HL-60 (cell line): Measurements from ENCODE around the gene PGM5.

Source experiments
- CTCF ChIP-seq: IDR thresholded peaks from one replicate; pipeline ENCODE4 v1.5.1; 2011; ENCODE audit warnings: low read length, control low read depth, inconsistent platforms; ENCODE audit not compliant: insufficient read depth
- GABPA ChIP-seq: IDR thresholded peaks from 2 replicates; pipeline ENCODE4 v1.6.1; 2012; ENCODE audit warnings: low read depth
- POLR2AphosphoS5 ChIP-seq: IDR thresholded peaks from 2 replicates; pipeline ENCODE4 v1.6.1; 2012; ENCODE audit warnings: low read depth
- SPI1 ChIP-seq: IDR thresholded peaks from 2 replicates; pipeline ENCODE4 v1.6.1; 2012; ENCODE audit warnings: low read depth, mild to moderate bottlenecking, borderline replicate concordance
- TF ChIP-seq, protein P1 (sequence below): IDR thresholded peaks from 2 replicates; pipeline ENCODE4 v1.6.1; 2012; ENCODE audit warnings: low read depth; ENCODE audit not compliant: insufficient replicate concordance

DNA sequence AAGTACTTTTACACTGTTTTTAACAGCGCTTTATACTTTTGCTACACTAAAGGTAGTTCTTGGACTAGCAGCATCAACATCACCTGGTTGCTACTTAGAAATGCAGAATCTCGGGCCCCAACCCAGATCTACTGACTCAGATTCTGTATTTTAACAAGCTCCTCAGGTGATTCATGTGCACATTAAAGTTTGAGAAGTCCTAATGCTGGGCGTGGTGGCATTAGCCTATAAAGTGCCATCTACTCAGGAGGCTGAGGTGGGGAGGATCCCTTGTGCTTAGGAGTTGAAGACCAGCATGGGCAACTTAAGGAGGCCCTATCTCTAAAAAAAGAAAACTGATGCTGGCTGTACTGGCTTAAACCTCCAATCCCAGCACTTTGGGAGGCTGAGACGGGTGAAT lies 157.6 kb downstream of the PGM5 start:
- TF ChIP-seq CTCF, result no peak
- TF ChIP-seq SPI1, result no peak
- TF ChIP-seq, protein P1, sequence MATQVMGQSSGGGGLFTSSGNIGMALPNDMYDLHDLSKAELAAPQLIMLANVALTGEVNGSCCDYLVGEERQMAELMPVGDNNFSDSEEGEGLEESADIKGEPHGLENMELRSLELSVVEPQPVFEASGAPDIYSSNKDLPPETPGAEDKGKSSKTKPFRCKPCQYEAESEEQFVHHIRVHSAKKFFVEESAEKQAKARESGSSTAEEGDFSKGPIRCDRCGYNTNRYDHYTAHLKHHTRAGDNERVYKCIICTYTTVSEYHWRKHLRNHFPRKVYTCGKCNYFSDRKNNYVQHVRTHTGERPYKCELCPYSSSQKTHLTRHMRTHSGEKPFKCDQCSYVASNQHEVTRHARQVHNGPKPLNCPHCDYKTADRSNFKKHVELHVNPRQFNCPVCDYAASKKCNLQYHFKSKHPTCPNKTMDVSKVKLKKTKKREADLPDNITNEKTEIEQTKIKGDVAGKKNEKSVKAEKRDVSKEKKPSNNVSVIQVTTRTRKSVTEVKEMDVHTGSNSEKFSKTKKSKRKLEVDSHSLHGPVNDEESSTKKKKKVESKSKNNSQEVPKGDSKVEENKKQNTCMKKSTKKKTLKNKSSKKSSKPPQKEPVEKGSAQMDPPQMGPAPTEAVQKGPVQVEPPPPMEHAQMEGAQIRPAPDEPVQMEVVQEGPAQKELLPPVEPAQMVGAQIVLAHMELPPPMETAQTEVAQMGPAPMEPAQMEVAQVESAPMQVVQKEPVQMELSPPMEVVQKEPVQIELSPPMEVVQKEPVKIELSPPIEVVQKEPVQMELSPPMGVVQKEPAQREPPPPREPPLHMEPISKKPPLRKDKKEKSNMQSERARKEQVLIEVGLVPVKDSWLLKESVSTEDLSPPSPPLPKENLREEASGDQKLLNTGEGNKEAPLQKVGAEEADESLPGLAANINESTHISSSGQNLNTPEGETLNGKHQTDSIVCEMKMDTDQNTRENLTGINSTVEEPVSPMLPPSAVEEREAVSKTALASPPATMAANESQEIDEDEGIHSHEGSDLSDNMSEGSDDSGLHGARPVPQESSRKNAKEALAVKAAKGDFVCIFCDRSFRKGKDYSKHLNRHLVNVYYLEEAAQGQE, result no peak
- no peak for TF ChIP-seq GABPA
- TF ChIP-seq POLR2AphosphoS5, result no peak
